GM12878 (cell line): ENCODE data around the gene PTBP1. TPM values are rescaled to one million over a fixed set of nuclear protein-coding genes. Genes with fewer than 3 reads are reported as not detected.

ENCODE experiments used
- ATAC-seq: fragments of 200-7000 bp; cut with Tn5 transposase; 3 replicates; pipeline ENCODE4 v1.9.1; 2020; ENCODE audit warnings: mild to moderate bottlenecking, moderate library complexity
- BruUV-seq: library from RNA; stranded (reverse); fragments of 400-500 nt; replicated peaks from 2 replicates; lab custom pipeline; 2021; lab: Mats Ljungman, UMichigan
- CTCF ChIA-PET: fragments of 300-600 bp; sonication (Branson Sonifier 250); formaldehyde crosslinking; extraction: SDS; loops from one replicate; lab custom pipeline; 2021; ENCODE audit warnings: inconsistent platforms; lab: Yijun Ruan, JAX
- POLR2A ChIA-PET: fragments of 350-600 bp; formaldehyde crosslinking; extraction: SDS; loops from one replicate; lab custom pipeline; 2021; ENCODE audit warnings: inconsistent platforms; lab: Charles Lee
- RAD21 ChIA-PET: fragments of 300-600 bp; sonication (Branson Sonifier 250); formaldehyde crosslinking; loops from one replicate; lab custom pipeline; 2023; ENCODE audit warnings: antibody characterized with exemption; ENCODE audit not compliant: unreplicated experiment; lab: Charles Lee
- SMC1A ChIA-PET: fragments of 300-600 bp; sonication (Branson Sonifier 250); formaldehyde crosslinking; loops from one replicate; lab custom pipeline; 2023; ENCODE audit not compliant: unreplicated experiment, uncharacterized antibody; lab: Charles Lee
- DNase-seq: peaks from one replicate; pipeline ENCODE4 v3.0.0-alpha.2; 2011; ENCODE audit warnings: low read depth, low spot score
- FAIRE-seq: peaks from 3 replicates; lab custom pipeline; 2011; peaks lifted over from hg19 to GRCh38; lab: Jason Lieb, UNC
- H2AFZ ChIP-seq: 2 replicates; pipeline ENCODE4 v1.6.0; 2011; ENCODE audit warnings: low read depth, low read length, control low read depth; ENCODE audit not compliant: control insufficient read depth
- H3K27ac ChIP-seq: 2 replicates; pipeline ENCODE4 v1.5.1; 2011; ENCODE audit warnings: control low read depth; ENCODE audit not compliant: control insufficient read depth, insufficient read depth
- H3K27me3 ChIP-seq, 2 experiments: replicated peaks in 1 of 2; 2 replicates each; pipeline versions ENCODE4 v1.6.0 to v1.6.1; 2011; ENCODE audit warnings: low read length in 1 of 2; ENCODE audit not compliant: control insufficient read depth in 2 of 2, insufficient read depth in 2 of 2
- H3K36me3 ChIP-seq, 2 experiments: 2 replicates each; pipeline ENCODE4 v1.5.1; 2011; ENCODE audit warnings: low read length in 1 of 2; ENCODE audit not compliant: control insufficient read depth in 2 of 2, insufficient read depth in 2 of 2
- H3K4me1 ChIP-seq: 2 replicates; pipeline ENCODE4 v1.6.1; 2011; ENCODE audit warnings: mild to moderate bottlenecking, low read length, moderate library complexity, mixed read lengths; ENCODE audit not compliant: control insufficient read depth, insufficient read depth
- H3K4me2 ChIP-seq: 2 replicates; pipeline ENCODE4 v1.6.0; 2011; ENCODE audit warnings: control low read depth; ENCODE audit not compliant: control insufficient read depth, insufficient read depth
- H3K4me3 ChIP-seq: fragments of 200-600 bp; sonication (generic); 2 replicates; pipeline ENCODE4 v1.5.1; 2016
- H3K79me2 ChIP-seq: 2 replicates; pipeline ENCODE4 v1.6.0; 2011; ENCODE audit warnings: low read length; ENCODE audit not compliant: control insufficient read depth, insufficient read depth
- H3K9ac ChIP-seq: 2 replicates; pipeline ENCODE4 v1.8.0; 2011; ENCODE audit warnings: low read length, control low read depth, mixed read lengths; ENCODE audit not compliant: control insufficient read depth, insufficient read depth
- H3K9me3 ChIP-seq: replicated peaks from 3 replicates; pipeline ENCODE4 v1.5.1; 2011; ENCODE audit warnings: mild to moderate bottlenecking, low read length; ENCODE audit not compliant: control insufficient read depth, insufficient read depth
- H4K20me1 ChIP-seq: 2 replicates; pipeline ENCODE4 v1.6.0; 2011; ENCODE audit not compliant: control insufficient read depth, insufficient read depth
- ATF2 ChIP-seq: IDR thresholded peaks from 2 replicates; pipeline ENCODE4 v1.6.1; 2012; ENCODE audit warnings: low read length, inconsistent platforms
- ATF3 ChIP-seq: IDR thresholded peaks from 2 replicates; pipeline ENCODE4 v1.6.1; 2011; ENCODE audit warnings: low read depth, mild to moderate bottlenecking, low read length, moderate library complexity, borderline replicate concordance; ENCODE audit errors: extremely low read depth
- BRCA1 ChIP-seq: IDR thresholded peaks from 2 replicates; pipeline ENCODE4 v1.6.1; 2011; ENCODE audit warnings: low read depth, low read length, improper control_type of control experiment
- CEBPZ ChIP-seq: fragments of 150-350 bp; IDR thresholded peaks from 2 replicates; pipeline ENCODE4 v1.6.1; 2016; ENCODE audit warnings: low read depth, low read length
- POU2F2 ChIP-seq: IDR thresholded peaks from 3 replicates; pipeline ENCODE4 v1.6.1; 2011; ENCODE audit warnings: low read depth, mild to moderate bottlenecking, low read length, borderline replicate concordance
- WGBS: methylation state at CpG from one replicate; pipeline ENCODE4 v1.1.6; 2016; ENCODE audit warnings: low lambda C conversion rate; ENCODE audit not compliant: insufficient replicate concordance, insufficient coverage; ENCODE audit errors: missing lambda C conversion rate; 5-methylcytosine and 5-hydroxymethylcytosine counted together
- in situ Hi-C: fragments of 300-500 bp; cut with MboI; formaldehyde crosslinking; loops from 9 replicates; pipeline ENCODE4 v1.14.3; 2018; ENCODE audit warnings: mixed read lengths
- intact Hi-C: fragments of 100-400 bp; cut with micrococcal nuclease; formaldehyde crosslinking; loops from one replicate; pipeline ENCODE4 v1.14.2; 2022; ENCODE audit not compliant: unreplicated experiment
- polyA plus RNA-seq, 11 experiments: library from polyadenylated mRNA; depleted of rRNA in 4 of 11; unstranded in 6 of 11; stranded (reverse) in 5 of 11; fragments of >200 nt; fragmentation: Nextera tagmentation in 4 of 11; fragmentation: Illumina TruSeq in 1 of 11; extraction: Ambion mirVana in 4 of 11; extraction: Trizol in 1 of 11; gene quantifications; 1 replicate in 1 of 11; 2 replicates in 10 of 11; pipeline versions ENCODE4 v1.2.1 to v1.2.3, GENCODE V29; 2011 to 2016; ENCODE audit warnings: inconsistent platforms in 2 of 11, missing spikeins in 2 of 11, low read depth in 1 of 11
- total RNA-seq, 4 experiments: library from RNA; depleted of rRNA in 3 of 4; stranded (reverse); fragments of >200 nt in 3 of 4; fragmentation: Illumina TruSeq in 1 of 4; extraction: Trizol in 1 of 4; gene quantifications; 2 replicates each; pipeline versions ENCODE4 v1.2.1 to v1.2.3, GENCODE V29; 2013 to 2021

Gene PTBP1
- total and polyA plus RNA-seq, 10 of the 15 experiments (the other 5 are each of a cell fraction or from before 2014, with no cell fraction given), result 13.1 to 532 (median 217) TPM

GRCh38 chr19:821825-822503 is 24.7 kb downstream of the PTBP1 start, which contains the start of gene PLPPR3:
TSS of gene PLPPR3 (minus strand) at chr19:821955. CDS start at chr19:821559, 396 bp downstream.
- no peaks in the 10 kb centered on the region for H3K9me3 ChIP-seq
- no peak within 1 kb of the TSS for H2AFZ ChIP-seq
- no peaks in the 10 kb centered on the region for H3K36me3 ChIP-seq
- H3K4me2 ChIP-seq, result no peak within 1 kb of the TSS
- FAIRE-seq (no peak), DNase-seq (no peak), ATAC-seq (no peak)
- WGBS, result 12% methylated on average over 25 of the region's 86 CpGs
- intact Hi-C loops, result no loop called here
- ChIA-PET CTCF (no interaction called here), RAD21 (no interaction called here), SMC1A (no interaction called here), POLR2A (no interaction called here)
- no peak within 1 kb of the TSS for H3K9ac ChIP-seq
- H3K4me1 ChIP-seq, result no peaks in the 10 kb centered on the region
- in situ Hi-C loops, result no loop called here
- no peaks in the 10 kb centered on the region for H4K20me1 ChIP-seq
- no peaks in the 10 kb centered on the region for H3K79me2 ChIP-seq
- H3K27me3 ChIP-seq, result no peaks in the 10 kb centered on the region
- no TSS peak for BruUV-seq
- no peak within 1 kb of the TSS for H3K27ac ChIP-seq
- no peak within 1 kb of the TSS for H3K4me3 ChIP-seq
- no peak for TF ChIP-seq BRCA1
- no peak for TF ChIP-seq ATF3
- TF ChIP-seq ATF2, result no peak
- no peak for TF ChIP-seq POU2F2
- TF ChIP-seq CEBPZ, result no peak
